Left forelimb (tissue), 1 donor: ENCODE results near the gene SLTM.
"Not testable (repeated sequence)": the region's sequence is repeated elsewhere in the genome, so short reads cannot be mapped to it uniquely, and the experiment has no call there.

Source experiments
- DNase-seq: peaks from one replicate; pipeline ENCODE4 v3.0.0-alpha.2; 2018; ENCODE audit warnings: low spot score

SLTM gene

GRCh38 chr15:58875343-58875742 is 58.1 kb downstream of the SLTM start:
- DNase-seq, result no peak

- no peak for DNase-seq
Measured at GRCh38 chr15:58873267-58873666, 60.2 kb downstream of the SLTM start.

- DNase-seq, result no peak
Measured at GRCh38 chr15:58870451-58870850, 63.0 kb downstream of the SLTM start.

- DNase-seq, result no peak
Measured at GRCh38 chr15:58867926-58868325, 65.6 kb downstream of the SLTM start.

- DNase-seq, result no peak
Measured at GRCh38 chr15:58865425-58865880, 68.0 kb downstream of the SLTM start.

GRCh38 chr15:58864602-58865424 is 68.7 kb downstream of the SLTM start:
- peak; percentile 80 for DNase-seq

- DNase-seq, result no peak
Measured at GRCh38 chr15:58862326-58862725, 71.2 kb downstream of the SLTM start.

- DNase-seq, result not testable (repeated sequence)
Measured at GRCh38 chr15:58856621-58857020, 76.9 kb downstream of the SLTM start.

- DNase-seq, result no peak
Measured at GRCh38 chr15:58856086-58856485, 77.4 kb downstream of the SLTM start.

- no peak for DNase-seq
Measured at GRCh38 chr15:58854593-58854992, 78.9 kb downstream of the SLTM start.

- DNase-seq, result no peak
Measured at GRCh38 chr15:58852347-58852746, 81.1 kb downstream of the SLTM start.

- not testable (repeated sequence) for DNase-seq
Measured at GRCh38 chr15:58851205-58851604, 82.3 kb downstream of the SLTM start.

- DNase-seq, result no peak
Measured at GRCh38 chr15:58842713-58843396, 90.6 kb downstream of the SLTM start.

GRCh38 chr15:58840048-58840447 is 93.4 kb downstream of the SLTM start:
- no peak for DNase-seq

GRCh38 chr15:58839485-58839884 is 94.0 kb downstream of the SLTM start:
- no peak for DNase-seq

GRCh38 chr15:58833681-58834426 is 99.6 kb downstream of the SLTM start:
- not testable (repeated sequence) for DNase-seq

GRCh38 chr15:58830556-58830955 is 102.9 kb downstream of the SLTM start:
- DNase-seq, result no peak
